Measurements from ENCODE around the gene DKKL1.

DNA sequence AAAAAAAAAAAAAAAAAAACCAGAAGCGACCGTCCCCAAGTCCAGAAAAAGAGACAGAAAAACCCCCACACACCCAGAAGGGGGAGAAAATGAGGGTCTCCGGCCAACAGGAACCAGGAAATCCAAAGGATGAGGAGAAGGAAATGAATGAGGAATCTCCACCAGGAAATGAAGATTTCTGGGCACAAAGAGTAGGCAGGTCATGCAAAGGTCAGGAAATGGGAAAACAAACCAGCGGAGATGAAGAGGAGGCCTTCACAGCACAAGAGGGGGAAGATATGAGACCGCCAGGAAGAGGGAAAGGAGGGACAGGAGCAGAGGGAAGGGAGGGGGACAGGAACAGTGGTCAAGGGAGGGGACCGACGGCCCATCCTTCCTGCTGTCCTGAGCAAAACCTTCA is 7.3 kb upstream of the DKKL1 start:
- TF ChIP-seq EZH2 (IDR thresholded peaks at IDR 0.05) (no peak), FOXP2 (optimal IDR thresholded peaks at IDR 0.05; ENCODE audit: control extremely low read depth, extremely low read length, insufficient read depth) (no peak)
